Calu3 (cell line): ENCODE results near the gene IRS2. TPM values are rescaled to one million over a fixed set of nuclear protein-coding genes. Genes with fewer than 3 reads are reported as not detected.

Experiments
- BruUV-seq: library from RNA; stranded (reverse); fragments of 400-500 nt; replicated peaks from 2 replicates; lab custom pipeline; 2021; lab: Mats Ljungman, UMichigan
- CTCF ChIA-PET: fragments of 300-600 bp; sonication (Branson Sonifier 250); formaldehyde crosslinking; loops from one replicate; lab custom pipeline; 2022; ENCODE audit warnings: antibody characterized with exemption; lab: Charles Lee
- DNase-seq: peaks from one replicate; pipeline ENCODE4 v3.0.0; 2022
- H3K27ac Mint-ChIP-seq: one replicate; pipeline ENCODE4 v1.8.0; 2022; ENCODE audit warnings: mixed read lengths; ENCODE audit not compliant: unreplicated experiment
- H3K27me3 Mint-ChIP-seq: one replicate; pipeline ENCODE4 v1.8.0; 2022; ENCODE audit warnings: mixed read lengths; ENCODE audit not compliant: unreplicated experiment
- H3K36me3 Mint-ChIP-seq: one replicate; pipeline ENCODE4 v1.8.0; 2022; ENCODE audit warnings: mild to moderate bottlenecking, moderate library complexity, mixed read lengths; ENCODE audit not compliant: insufficient read depth, unreplicated experiment
- H3K4me1 Mint-ChIP-seq: one replicate; pipeline ENCODE4 v1.8.0; 2022; ENCODE audit warnings: mild to moderate bottlenecking, low read depth, mixed read lengths; ENCODE audit not compliant: unreplicated experiment
- H3K4me3 Mint-ChIP-seq: one replicate; pipeline ENCODE4 v1.8.0; 2022; ENCODE audit warnings: mild to moderate bottlenecking, low read depth, moderate library complexity, mixed read lengths; ENCODE audit not compliant: unreplicated experiment
- H3K9me3 Mint-ChIP-seq: one replicate; pipeline ENCODE4 v1.8.0; 2022; ENCODE audit warnings: low read depth, mixed read lengths; ENCODE audit not compliant: unreplicated experiment
- intact Hi-C: fragments of 100-400 bp; cut with micrococcal nuclease; formaldehyde crosslinking; loops from one replicate; pipeline ENCODE4 v1.10.0; 2022; ENCODE audit not compliant: unreplicated experiment
- total RNA-seq: library from RNA; stranded (reverse); gene quantifications from 2 replicates; pipeline ENCODE4 v1.2.3, GENCODE V29; 2022
- TF ChIP-seq, protein P1 (sequence below): fragments of 200-600 bp; IDR thresholded peaks from one replicate; pipeline ENCODE4 v1.8.0; 2022; ENCODE audit warnings: antibody characterized with exemption; ENCODE audit not compliant: unreplicated experiment

Gene IRS2
- total RNA-seq, 1 experiment from 2014 or later, result 5.4 TPM

DNA sequence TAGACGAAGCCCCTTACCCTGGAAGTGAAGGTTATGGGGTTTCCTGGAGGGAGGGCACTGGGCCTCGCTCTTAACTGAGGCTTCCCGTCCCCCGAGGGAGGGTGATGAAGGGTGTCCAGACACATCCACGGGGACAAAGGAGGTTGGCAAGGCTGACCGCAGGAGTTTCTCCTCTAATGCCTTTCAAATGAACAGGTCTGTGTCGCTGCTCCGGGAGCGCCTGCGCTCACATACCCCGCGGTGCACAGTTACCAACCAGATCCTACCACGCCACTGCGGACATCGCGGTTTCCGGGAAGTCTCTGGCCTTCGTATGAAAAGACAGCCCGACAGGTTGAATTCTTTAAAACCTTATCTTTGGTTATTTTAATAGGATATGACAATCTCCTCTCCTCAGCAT lies 41.3 kb downstream of the IRS2 start:
- Mint-ChIP-seq H3K27me3 (no peaks in the 10 kb centered on the region), H3K27ac (no peak overlapping the region), H3K4me3 (no peak overlapping the region), H3K36me3 (no peaks in the 10 kb centered on the region), H3K9me3 (no peaks in the 10 kb centered on the region), H3K4me1 (peaks cover 14% of the 10 kb centered on the region)
- CTCF ChIA-PET, result no interaction called here
- TF ChIP-seq, protein P1, sequence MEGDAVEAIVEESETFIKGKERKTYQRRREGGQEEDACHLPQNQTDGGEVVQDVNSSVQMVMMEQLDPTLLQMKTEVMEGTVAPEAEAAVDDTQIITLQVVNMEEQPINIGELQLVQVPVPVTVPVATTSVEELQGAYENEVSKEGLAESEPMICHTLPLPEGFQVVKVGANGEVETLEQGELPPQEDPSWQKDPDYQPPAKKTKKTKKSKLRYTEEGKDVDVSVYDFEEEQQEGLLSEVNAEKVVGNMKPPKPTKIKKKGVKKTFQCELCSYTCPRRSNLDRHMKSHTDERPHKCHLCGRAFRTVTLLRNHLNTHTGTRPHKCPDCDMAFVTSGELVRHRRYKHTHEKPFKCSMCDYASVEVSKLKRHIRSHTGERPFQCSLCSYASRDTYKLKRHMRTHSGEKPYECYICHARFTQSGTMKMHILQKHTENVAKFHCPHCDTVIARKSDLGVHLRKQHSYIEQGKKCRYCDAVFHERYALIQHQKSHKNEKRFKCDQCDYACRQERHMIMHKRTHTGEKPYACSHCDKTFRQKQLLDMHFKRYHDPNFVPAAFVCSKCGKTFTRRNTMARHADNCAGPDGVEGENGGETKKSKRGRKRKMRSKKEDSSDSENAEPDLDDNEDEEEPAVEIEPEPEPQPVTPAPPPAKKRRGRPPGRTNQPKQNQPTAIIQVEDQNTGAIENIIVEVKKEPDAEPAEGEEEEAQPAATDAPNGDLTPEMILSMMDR, result no peak
- DNase-seq, result no peak
- intact Hi-C loops, result no loop called here
- BruUV-seq, result no TSS peak

DNA sequence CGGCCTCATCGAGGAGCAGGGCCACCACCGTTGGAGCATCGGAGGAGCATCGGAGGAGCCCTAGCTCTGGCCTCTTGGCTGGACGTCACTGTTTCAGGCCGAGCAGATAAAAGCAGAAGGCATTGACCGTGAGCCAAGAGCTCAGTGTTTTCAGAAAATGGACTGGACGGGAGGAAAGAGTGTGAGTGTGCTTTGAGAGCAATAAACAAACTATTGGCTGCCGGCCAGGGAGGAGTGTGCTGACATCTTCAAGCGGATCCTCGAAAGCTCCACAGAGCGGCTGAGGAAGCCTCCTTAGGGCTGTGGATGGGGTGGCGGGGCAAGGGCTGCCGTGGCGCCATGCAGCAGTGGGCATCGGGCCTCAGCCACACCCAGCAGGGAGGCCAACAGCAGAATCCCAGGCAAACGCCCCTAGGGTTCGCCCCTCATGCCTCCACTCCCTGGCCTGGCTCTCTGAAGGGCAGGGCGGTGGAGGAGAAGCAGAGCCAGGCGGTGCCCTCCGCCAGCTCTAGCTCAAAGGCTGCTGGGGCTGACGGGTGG lies 41.8 kb downstream of the IRS2 start:
- H3K27ac Mint-ChIP-seq, result no peak overlapping the region
- no TSS peak for BruUV-seq
- DNase-seq, result no peak
- H3K4me1 Mint-ChIP-seq, result peaks cover 14% of the 10 kb centered on the region
- H3K9me3 Mint-ChIP-seq, result no peaks in the 10 kb centered on the region
- CTCF ChIA-PET, result no interaction called here
- H3K36me3 Mint-ChIP-seq, result no peaks in the 10 kb centered on the region
- H3K27me3 Mint-ChIP-seq, result no peaks in the 10 kb centered on the region
- intact Hi-C loops, result no loop called here
- TF ChIP-seq, protein P1, result no peak
- no peak overlapping the region for H3K4me3 Mint-ChIP-seq

DNA sequence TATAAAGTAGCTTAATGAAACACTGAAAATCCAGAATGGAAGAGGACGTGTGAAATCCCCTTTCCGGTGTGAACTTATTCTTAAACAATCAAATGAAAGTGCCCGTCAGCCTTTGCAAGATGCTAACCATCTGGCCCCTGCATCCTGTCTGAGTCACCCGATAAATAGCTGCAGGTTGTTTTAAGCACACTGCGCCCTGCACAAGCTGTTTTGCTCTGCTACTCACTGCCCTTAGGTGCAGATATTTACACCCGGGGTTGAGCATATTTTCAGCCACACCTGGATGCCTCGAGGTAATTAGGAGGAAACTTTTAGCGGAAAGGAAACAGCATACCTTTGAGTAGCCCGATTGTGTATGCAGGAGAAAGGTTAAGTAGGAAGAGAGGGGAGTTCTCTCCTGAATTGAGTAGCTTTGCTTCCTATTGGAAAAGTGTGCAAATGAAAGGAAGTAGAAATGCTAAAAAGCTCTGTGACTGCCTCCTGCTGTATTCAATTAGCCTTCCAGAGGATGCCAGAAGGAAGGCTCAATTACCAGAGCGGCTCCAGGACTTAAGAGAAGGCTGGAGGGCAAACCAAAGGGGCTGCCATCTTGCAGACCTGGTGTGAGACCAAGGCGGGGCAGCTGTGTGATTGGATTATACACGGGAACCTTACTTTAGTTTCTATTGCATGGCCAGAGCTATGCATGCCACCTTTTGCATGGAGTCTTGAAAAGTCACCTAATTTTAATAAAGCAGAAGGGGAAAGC lies 42.5 kb downstream of the IRS2 start:
- intact Hi-C loops, result no loop called here
- TF ChIP-seq, protein P1, result no peak
- Mint-ChIP-seq H3K36me3 (no peaks in the 10 kb centered on the region), H3K27me3 (no peaks in the 10 kb centered on the region), H3K27ac (peak overlapping the region; percentile 36), H3K4me3 (no peak overlapping the region), H3K9me3 (no peaks in the 10 kb centered on the region), H3K4me1 (peaks cover 14% of the 10 kb centered on the region)
- peak; percentile 41 for DNase-seq
- BruUV-seq, result no TSS peak
- CTCF ChIA-PET, result interaction anchor here (0.9 kb wide), 1 partner anchor 157 kb away, joined by 3 read pairs; no protein-coding TSS in a partner anchor

DNA sequence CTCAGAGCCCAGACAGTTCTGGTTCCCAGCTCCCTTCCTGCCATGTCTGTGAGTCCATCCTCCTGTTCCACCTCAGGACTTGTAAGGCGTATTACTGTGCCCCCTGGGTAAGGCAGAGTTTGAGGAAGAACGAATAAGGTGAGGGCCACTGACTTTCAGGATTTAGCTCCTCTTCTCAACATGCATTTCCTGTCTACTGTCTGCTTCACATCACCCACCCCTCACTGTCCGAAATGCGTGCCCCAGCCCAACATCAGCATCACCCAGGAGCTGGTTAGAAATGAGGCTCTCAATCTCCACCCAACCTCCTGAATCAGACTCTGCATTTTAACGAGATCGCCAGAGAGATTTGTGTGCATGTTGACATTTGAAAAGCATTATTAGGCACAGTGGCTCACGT lies 44.4 kb downstream of the IRS2 start:
- no peak overlapping the region for H3K4me3 Mint-ChIP-seq
- intact Hi-C loops, result no loop called here
- H3K27ac Mint-ChIP-seq, result no peak overlapping the region
- H3K9me3 Mint-ChIP-seq, result no peaks in the 10 kb centered on the region
- CTCF ChIA-PET, result no interaction called here
- no peaks in the 10 kb centered on the region for H3K27me3 Mint-ChIP-seq
- no TSS peak for BruUV-seq
- TF ChIP-seq, protein P1, result no peak
- H3K36me3 Mint-ChIP-seq, result no peaks in the 10 kb centered on the region
- H3K4me1 Mint-ChIP-seq, result peaks cover 18% of the 10 kb centered on the region
- DNase-seq, result no peak
